Parathyroid adenoma (tissue), 2 donors: ENCODE data around the gene CNTN1.

Experiments used
- H2AFZ ChIP-seq: fragments of 300-600 bp; sonication (generic); one replicate; pipeline ENCODE4 v1.7.0; 2017; ENCODE audit warnings: antibody characterized with exemption, mild to moderate bottlenecking
- H3K27ac ChIP-seq: fragments of 300-600 bp; sonication (generic); one replicate; pipeline ENCODE4 v1.7.0; 2017
- H3K27me3 ChIP-seq: fragments of 300-600 bp; sonication (generic); one replicate; pipeline ENCODE4 v1.7.0; 2017; ENCODE audit warnings: low read length; ENCODE audit not compliant: control insufficient read depth, insufficient read depth
- H3K36me3 ChIP-seq: fragments of 300-600 bp; sonication (generic); one replicate; pipeline ENCODE4 v1.7.0; 2017; ENCODE audit warnings: low read length; ENCODE audit not compliant: control insufficient read depth, insufficient read depth
- H3K4me1 ChIP-seq: fragments of 300-600 bp; sonication (generic); one replicate; pipeline ENCODE4 v1.7.0; 2017; ENCODE audit warnings: control low read depth
- H3K4me2 ChIP-seq: fragments of 300-600 bp; sonication (generic); one replicate; pipeline ENCODE4 v1.7.0; 2017; ENCODE audit warnings: low read length
- H3K4me3 ChIP-seq: fragments of 300-600 bp; sonication (generic); one replicate; pipeline ENCODE4 v1.7.0; 2017; ENCODE audit warnings: low read depth, low read length
- H3K79me2 ChIP-seq: fragments of 300-600 bp; sonication (generic); one replicate; pipeline ENCODE4 v1.7.0; 2017; ENCODE audit warnings: control low read depth
- H3K9ac ChIP-seq: fragments of 300-600 bp; sonication (generic); one replicate; pipeline ENCODE4 v1.7.0; 2017; ENCODE audit warnings: mild to moderate bottlenecking
- H3K9me3 ChIP-seq: fragments of 300-600 bp; sonication (generic); one replicate; pipeline ENCODE4 v1.7.0; 2017; ENCODE audit warnings: low read length; ENCODE audit not compliant: control insufficient read depth
- CTCF ChIP-seq: fragments of 300-600 bp; sonication (generic); IDR thresholded peaks from one replicate; pipeline ENCODE4 v1.7.0; 2017; ENCODE audit warnings: antibody characterized with exemption, mild to moderate bottlenecking
- donor health status: primary hyperparathyroidism.

The CNTN1 gene

GRCh38 chr12:41061192-41061591 is 369.0 kb downstream of the CNTN1 start:
- Histone ChIP-seq H3K4me1 (no peaks in the 10 kb centered on the region), H3K4me2 (no peak overlapping the region), H3K27me3 (no peaks in the 10 kb centered on the region), H2AFZ (no peak overlapping the region), H3K9me3 (no peaks in the 10 kb centered on the region), H3K36me3 (no peaks in the 10 kb centered on the region), H3K4me3 (no peak overlapping the region), H3K9ac (no peak overlapping the region), H3K79me2 (no peaks in the 10 kb centered on the region), H3K27ac (no peak overlapping the region)
- no peak for TF ChIP-seq CTCF

DNA sequence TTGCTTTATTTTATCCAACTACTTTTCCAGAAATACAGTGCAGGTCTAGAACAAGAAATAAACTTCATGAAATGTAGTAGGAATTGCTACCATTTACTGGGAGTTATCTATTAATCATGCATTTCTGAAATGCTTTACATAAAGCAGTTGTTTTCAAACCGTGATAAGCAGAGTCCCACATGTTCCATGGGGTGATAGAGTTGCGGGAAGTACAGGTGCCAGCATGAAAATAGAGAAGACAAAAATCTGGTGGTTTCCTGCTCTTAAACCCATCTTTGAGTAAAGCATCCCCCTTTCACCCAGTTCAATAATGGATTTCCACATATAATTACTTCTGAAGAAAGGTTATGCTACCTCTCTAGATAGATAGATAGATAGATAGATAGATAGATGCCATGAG is 372.2 kb downstream of the CNTN1 start:
- no peak overlapping the region for H2AFZ ChIP-seq
- no peak overlapping the region for H3K27ac ChIP-seq
- H3K27me3 ChIP-seq = no peaks in the 10 kb centered on the region
- no peaks in the 10 kb centered on the region for H3K79me2 ChIP-seq
- H3K9ac ChIP-seq = no peak overlapping the region
- no peak overlapping the region for H3K4me2 ChIP-seq
- no peaks in the 10 kb centered on the region for H3K4me1 ChIP-seq
- no peaks in the 10 kb centered on the region for H3K9me3 ChIP-seq
- no peak overlapping the region for H3K4me3 ChIP-seq
- TF ChIP-seq CTCF = no peak
- H3K36me3 ChIP-seq = no peaks in the 10 kb centered on the region

DNA sequence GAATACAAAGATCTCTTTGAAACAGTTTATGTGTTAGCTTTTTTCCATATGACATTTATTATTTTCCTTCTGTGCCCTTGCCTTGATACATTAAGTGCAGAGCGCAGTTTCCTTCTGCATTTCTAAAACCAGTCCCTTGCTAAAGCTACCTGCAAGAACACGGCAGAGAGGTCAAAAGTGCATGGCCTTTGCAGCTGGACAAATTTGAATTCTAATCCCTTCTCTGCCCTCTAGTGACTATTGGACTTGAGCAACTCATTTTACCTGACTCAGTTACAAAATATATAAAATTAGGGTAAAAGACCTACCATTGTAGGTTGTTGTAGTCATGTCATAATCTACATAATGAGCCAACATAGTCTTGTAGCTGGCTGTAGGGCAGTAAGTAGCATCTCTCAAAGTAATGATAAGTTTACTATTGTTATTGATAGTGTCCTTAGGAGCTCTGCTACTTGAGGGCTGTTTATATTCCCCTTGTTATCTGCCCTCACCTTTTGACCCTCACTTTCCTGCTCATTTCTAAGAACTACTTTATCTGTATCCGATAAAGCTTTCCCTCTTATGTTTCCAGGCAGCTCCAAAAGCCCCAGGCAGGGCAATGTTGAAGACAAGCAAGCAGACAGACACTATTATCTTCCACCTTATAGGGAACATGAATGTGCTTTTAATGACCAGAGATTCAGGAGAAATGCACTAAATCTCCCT is 375.9 kb downstream of the CNTN1 start:
- TF ChIP-seq CTCF = no peak
- H3K27me3 ChIP-seq = no peaks in the 10 kb centered on the region
- H3K27ac ChIP-seq = no peak overlapping the region
- H3K79me2 ChIP-seq = no peaks in the 10 kb centered on the region
- H3K4me2 ChIP-seq = no peak overlapping the region
- no peaks in the 10 kb centered on the region for H3K4me1 ChIP-seq
- H3K9me3 ChIP-seq = no peaks in the 10 kb centered on the region
- H3K36me3 ChIP-seq = no peaks in the 10 kb centered on the region
- no peak overlapping the region for H3K4me3 ChIP-seq
- no peak overlapping the region for H2AFZ ChIP-seq
- H3K9ac ChIP-seq = no peak overlapping the region

GRCh38 chr12:41073633-41074472 is 381.6 kb downstream of the CNTN1 start:
- Histone ChIP-seq H3K9me3 (no peaks in the 10 kb centered on the region), H3K9ac (no peak overlapping the region), H3K4me3 (no peak overlapping the region), H3K79me2 (no peaks in the 10 kb centered on the region), H3K4me1 (no peaks in the 10 kb centered on the region), H3K27ac (no peak overlapping the region), H3K4me2 (no peak overlapping the region), H3K27me3 (no peaks in the 10 kb centered on the region), H2AFZ (no peak overlapping the region), H3K36me3 (no peaks in the 10 kb centered on the region)
- no peak for TF ChIP-seq CTCF
